HG02885 (cell line): ENCODE data around the gene VSIR.
A peak's percentile ranks its signal among the peaks of the same experiment; 100 is the strongest.

Source experiments
- ATAC-seq: cut with Tn5 transposase; IDR thresholded peaks from one replicate; pipeline ENCODE4 v1.9.1; 2021; ENCODE audit warnings: mild to moderate bottlenecking; ENCODE audit not compliant: unreplicated experiment, poor library complexity

The VSIR gene

GRCh38 chr10:71807557-71808510, 34.5 kb upstream of the VSIR start:
- ATAC-seq, result no peak

GRCh38 chr10:71806704-71807556, 33.6 kb upstream of the VSIR start:
- no peak for ATAC-seq

- no peak for ATAC-seq
Measured at GRCh38 chr10:71805776-71806703, 32.7 kb upstream of the VSIR start.

- ATAC-seq, result no peak
Measured at GRCh38 chr10:71804077-71804476, 30.8 kb upstream of the VSIR start.

- ATAC-seq, result no peak
Measured at GRCh38 chr10:71802715-71803488, 29.6 kb upstream of the VSIR start.

- ATAC-seq, result no peak
Measured at GRCh38 chr10:71802235-71802634, 28.9 kb upstream of the VSIR start.

GRCh38 chr10:71801361-71801760, 28.0 kb upstream of the VSIR start:
- ATAC-seq, result peak; percentile 87

GRCh38 chr10:71799608-71800453, 26.5 kb upstream of the VSIR start:
- no peak for ATAC-seq

- no peak for ATAC-seq
Measured at GRCh38 chr10:71799112-71799511, 25.8 kb upstream of the VSIR start.

- ATAC-seq, result no peak
Measured at GRCh38 chr10:71798308-71798624, 24.9 kb upstream of the VSIR start.

GRCh38 chr10:71797533-71798307, 24.4 kb upstream of the VSIR start:
- no peak for ATAC-seq

GRCh38 chr10:71796749-71797405, 23.6 kb upstream of the VSIR start:
- no peak for ATAC-seq

GRCh38 chr10:71795248-71795647, 21.9 kb upstream of the VSIR start:
- ATAC-seq, result no peak

- peak; percentile 32 for ATAC-seq
Measured at GRCh38 chr10:71790749-71791440, 17.6 kb upstream of the VSIR start.

GRCh38 chr10:71789871-71790270, 16.6 kb upstream of the VSIR start:
- ATAC-seq, result no peak

- no peak for ATAC-seq
Measured at GRCh38 chr10:71788954-71789353, 15.6 kb upstream of the VSIR start.
